ENCODE data around the gene EEF1AKMT2.

DNA sequence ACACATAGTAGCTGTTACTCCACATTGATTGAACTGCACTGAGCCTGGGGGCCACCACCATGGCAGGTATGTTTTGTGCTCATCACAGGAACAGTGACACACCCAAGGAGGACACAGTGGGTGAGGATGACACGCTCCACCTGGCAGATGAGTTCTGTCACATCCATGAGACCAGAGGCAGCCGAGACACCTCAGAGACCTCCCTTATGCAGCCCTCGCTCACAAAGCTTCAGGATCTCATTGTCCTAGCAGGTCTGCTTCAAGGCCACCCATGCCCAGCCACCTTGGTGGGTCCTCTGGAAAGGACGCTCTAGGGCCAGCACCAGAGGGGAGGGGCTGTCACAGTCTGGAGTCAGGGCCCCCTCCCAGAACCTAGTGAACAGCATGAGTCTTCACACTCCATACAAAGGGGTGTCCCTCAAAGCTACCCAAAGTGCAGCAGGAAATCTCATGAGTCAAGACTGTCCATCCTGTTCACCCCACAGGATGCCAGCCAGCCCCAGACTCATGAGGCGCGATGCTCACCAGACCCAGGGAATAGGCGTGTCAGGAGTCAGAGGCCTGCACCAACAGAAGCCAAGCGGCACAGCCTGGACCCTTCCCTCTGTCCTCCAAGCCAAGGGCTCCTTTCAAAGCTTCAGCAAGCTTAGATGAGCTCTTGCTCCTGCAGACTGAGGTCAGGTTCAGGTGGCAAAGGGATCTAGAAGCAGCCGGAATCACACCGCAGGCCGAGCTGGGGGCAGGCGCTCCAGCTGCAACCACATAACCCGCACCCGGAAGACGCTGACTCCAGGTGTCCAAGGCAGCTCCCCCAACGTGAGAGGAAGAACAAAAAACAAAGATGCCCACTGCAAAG lies 57.1 kb downstream of the EEF1AKMT2 start:
- TF ChIP-seq BHLHE40 (IDR thresholded peaks at IDR 0.05; ENCODE audit: borderline replicate concordance) = no peak
- no peak for TF ChIP-seq SUZ12 (IDR thresholded peaks at IDR 0.05)
- TF ChIP-seq FOXA1 (IDR thresholded peaks at IDR 0.05) = no peak
- no peak for TF ChIP-seq SP1 (IDR thresholded peaks at IDR 0.05)
- no peak for TF ChIP-seq FOXM1 (IDR thresholded peaks at IDR 0.05; ENCODE audit: borderline replicate concordance)
- no peak for TF ChIP-seq FOXK2 (IDR thresholded peaks at IDR 0.05)
- TF ChIP-seq, protein P1, sequence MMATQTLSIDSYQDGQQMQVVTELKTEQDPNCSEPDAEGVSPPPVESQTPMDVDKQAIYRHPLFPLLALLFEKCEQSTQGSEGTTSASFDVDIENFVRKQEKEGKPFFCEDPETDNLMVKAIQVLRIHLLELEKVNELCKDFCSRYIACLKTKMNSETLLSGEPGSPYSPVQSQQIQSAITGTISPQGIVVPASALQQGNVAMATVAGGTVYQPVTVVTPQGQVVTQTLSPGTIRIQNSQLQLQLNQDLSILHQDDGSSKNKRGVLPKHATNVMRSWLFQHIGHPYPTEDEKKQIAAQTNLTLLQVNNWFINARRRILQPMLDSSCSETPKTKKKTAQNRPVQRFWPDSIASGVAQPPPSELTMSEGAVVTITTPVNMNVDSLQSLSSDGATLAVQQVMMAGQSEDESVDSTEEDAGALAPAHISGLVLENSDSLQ (IDR thresholded peaks at IDR 0.05) = no peak
- TF ChIP-seq TARDBP (IDR thresholded peaks at IDR 0.05) = no peak
- TF ChIP-seq ELF4 (IDR thresholded peaks at IDR 0.05) = no peak
- TF ChIP-seq L3MBTL2 (conservative IDR thresholded peaks at IDR 0.05) = no peak
- no peak for TF ChIP-seq NFRKB (IDR thresholded peaks at IDR 0.05)
- TF ChIP-seq HDGF (IDR thresholded peaks at IDR 0.05; ENCODE audit: borderline replicate concordance) = no peak
- no peak for TF ChIP-seq ZNF384 (IDR thresholded peaks at IDR 0.05)
- TF ChIP-seq ARNT (IDR thresholded peaks at IDR 0.05) = no peak

Data from HEK293T (cell line).